Colon (tissue), 2 donors: ENCODE results near the gene TM4SF5.

ENCODE experiments used
- FAIRE-seq: peaks from 2 replicates; lab custom pipeline; 2012; peaks lifted over from hg19 to GRCh38; lab: Jason Lieb, UNC
- donor health status: control.
- donor health status: control.

The TM4SF5 gene

GRCh38 chr17:4771519-4772234, at the start of gene TM4SF5:
Gene TM4SF5 (plus strand): TSS chr17:4771886. CDS start chr17:4771923, 37 bp downstream.
- no peak for FAIRE-seq

DNA sequence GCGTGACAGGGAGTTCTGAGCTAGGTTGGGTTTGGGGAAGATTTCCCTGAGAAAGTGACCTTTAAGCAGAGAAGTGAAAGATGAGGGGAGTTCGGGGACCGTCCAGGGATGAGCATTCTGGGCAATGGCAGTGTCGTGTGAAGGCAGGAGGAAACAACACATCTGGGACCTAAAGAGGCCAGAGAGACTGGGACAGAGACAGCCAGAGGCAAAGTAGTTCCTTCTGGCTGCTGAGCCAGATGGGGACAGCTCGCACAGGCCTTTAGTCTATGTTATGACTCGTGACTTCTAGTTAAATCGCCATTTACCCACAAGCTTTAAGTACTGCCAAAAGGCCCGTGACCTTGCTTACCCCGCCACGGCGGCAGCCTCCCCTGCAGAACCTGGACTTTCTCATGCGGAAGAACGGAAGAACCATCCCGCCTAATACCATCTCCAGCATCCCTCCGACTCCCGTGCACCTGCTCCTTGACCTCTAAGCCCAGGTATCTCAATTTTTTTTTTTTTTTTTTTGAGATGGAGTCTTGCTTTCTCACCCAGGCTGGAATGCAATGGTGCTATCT, 48.9 kb upstream of the TM4SF5 start:
- FAIRE-seq, result no peak

- FAIRE-seq, result no peak
These were observed 47.0 kb upstream of the TM4SF5 start for GRCh38 chr17:4724650-4725049.

GRCh38 chr17:4725646-4726310, 45.9 kb upstream of the TM4SF5 start:
- FAIRE-seq, result no peak

DNA sequence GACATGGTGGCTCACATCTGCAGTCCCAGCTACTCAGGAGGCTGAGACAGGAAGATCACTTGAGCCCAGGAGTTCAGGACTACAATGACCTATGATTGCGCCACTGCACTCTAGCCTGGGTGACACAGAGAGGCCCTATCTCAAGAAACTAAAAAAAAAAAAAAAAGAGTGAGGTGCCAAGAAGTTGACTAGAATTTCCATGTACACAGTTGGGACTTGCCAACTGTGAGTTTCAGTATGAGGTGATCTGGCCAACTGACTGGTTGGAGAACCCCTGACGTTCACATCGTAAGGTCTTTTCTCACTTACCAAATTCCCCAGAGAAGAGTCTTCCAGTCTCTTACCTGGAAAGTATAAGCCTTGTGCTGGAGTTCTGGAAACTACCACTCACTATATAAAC, 43.6 kb upstream of the TM4SF5 start:
- FAIRE-seq, result no peak

- no peak for FAIRE-seq
These were observed 38.6 kb upstream of the TM4SF5 start for GRCh38 chr17:4733073-4733531.

GRCh38 chr17:4734857-4735475, 36.7 kb upstream of the TM4SF5 start:
- no peak for FAIRE-seq

DNA sequence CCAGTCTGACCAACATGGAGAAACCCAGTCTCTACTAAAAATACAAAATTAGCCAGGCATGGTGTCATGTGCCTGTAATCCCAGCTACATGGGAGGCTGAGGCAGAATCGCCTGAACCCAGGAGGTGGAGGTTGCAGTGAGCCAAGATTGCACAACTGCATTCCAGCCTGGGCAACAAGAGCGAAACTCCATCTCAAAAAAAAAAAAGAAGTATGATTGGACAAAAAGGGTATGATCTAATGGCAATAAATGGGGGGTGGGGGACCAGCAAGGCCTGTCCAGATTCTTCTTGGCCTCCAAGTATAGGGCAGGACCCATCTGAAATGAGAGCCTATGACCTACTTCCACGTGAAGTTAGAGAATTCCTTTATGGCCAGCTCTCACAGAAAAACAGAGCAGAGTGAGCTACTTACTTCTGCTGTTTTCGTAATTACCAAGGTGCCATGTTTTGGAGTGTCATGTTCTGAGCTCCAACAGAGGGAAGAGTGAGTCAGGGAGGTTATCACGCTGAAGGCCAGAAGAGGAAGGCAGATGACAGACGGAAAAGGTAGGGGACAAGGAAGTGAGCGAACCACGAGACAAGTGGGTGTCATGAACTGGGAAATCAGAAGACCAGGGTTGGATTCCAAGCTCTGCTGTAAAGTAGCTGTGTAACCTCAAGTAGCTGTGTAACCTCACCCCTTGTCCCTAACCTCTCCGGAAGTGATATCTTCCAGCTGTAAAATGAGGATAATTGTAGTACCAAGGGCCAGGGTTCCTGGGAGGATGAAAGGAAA, 35.6 kb upstream of the TM4SF5 start:
- no peak for FAIRE-seq

GRCh38 chr17:4738136-4739121, 33.3 kb upstream of the TM4SF5 start:
- no peak for FAIRE-seq

GRCh38 chr17:4739122-4740024, 32.3 kb upstream of the TM4SF5 start, which contains the start of the genes CXCL16 and ZMYND15:
Gene CXCL16 (minus strand): TSS chr17:4739928. CDS start chr17:4739339, 589 bp downstream.
Gene ZMYND15 (plus strand): TSS chr17:4739833. CDS start chr17:4740549, 716 bp downstream.
- FAIRE-seq, result no peak

- no peak for FAIRE-seq
These were observed 31.7 kb upstream of the TM4SF5 start for GRCh38 chr17:4740025-4740351.

- no peak for FAIRE-seq
These were observed 31.1 kb upstream of the TM4SF5 start for GRCh38 chr17:4740584-4740983.

- FAIRE-seq, result no peak
These were observed 30.1 kb upstream of the TM4SF5 start for GRCh38 chr17:4741544-4741943.

- FAIRE-seq, result no peak
These were observed 29.6 kb upstream of the TM4SF5 start for GRCh38 chr17:4742133-4742532.

- no peak for FAIRE-seq
These were observed 29.1 kb upstream of the TM4SF5 start for GRCh38 chr17:4742629-4743028.

GRCh38 chr17:4743216-4743615, 28.5 kb upstream of the TM4SF5 start:
- no peak for FAIRE-seq

DNA sequence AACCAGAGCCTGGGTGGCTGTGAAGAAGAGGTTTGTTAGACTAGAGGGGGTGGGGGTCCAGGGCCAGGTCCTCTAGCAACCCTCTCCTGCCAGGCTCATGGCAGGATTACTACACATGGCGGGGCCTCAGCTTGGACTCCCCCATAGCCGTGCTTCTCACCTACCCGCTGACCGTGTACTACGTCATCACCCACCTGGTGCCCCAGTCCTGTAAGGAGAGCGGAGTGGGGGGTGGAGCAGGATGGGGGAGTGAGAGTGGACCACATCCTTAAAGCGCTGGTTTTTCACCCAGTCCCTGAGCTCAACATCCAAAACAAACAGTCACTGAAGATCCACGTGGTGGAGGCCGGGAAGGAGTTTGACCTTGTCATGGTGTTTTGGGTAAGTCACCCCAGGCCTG, 27.8 kb upstream of the TM4SF5 start:
- no peak for FAIRE-seq

GRCh38 chr17:4744999-4745969, 26.4 kb upstream of the TM4SF5 start:
- no peak for FAIRE-seq

GRCh38 chr17:4747847-4748246, 23.8 kb upstream of the TM4SF5 start:
- FAIRE-seq, result no peak
